HCT116 (cell line): ENCODE results near the gene TBL1X. TPM values are rescaled to one million over a fixed set of nuclear protein-coding genes. Genes with fewer than 3 reads are reported as not detected.

Experiments
- ATAC-seq: fragments of 200-7000 bp; cut with Tn5 transposase; 2 replicates; pipeline ENCODE4 v1.9.1; 2020; ENCODE audit warnings: mild to moderate bottlenecking, moderate library complexity
- BruUV-seq: library from RNA; stranded (reverse); fragments of 400-500 nt; replicated peaks from 2 replicates; lab custom pipeline; 2021; lab: Mats Ljungman, UMichigan
- CTCF ChIA-PET: fragments of 300-600 bp; sonication (Branson Sonifier 250); formaldehyde crosslinking; loops from one replicate; lab custom pipeline; 2021; ENCODE audit warnings: antibody characterized with exemption; lab: Charles Lee
- POLR2A ChIA-PET: fragments of 300-600, 350-600 bp; sonication (Branson Sonifier 250); formaldehyde crosslinking; loops from one replicate; lab custom pipeline; 2021; ENCODE audit warnings: antibody characterized with exemption; lab: Charles Lee
- RAD21 ChIA-PET, 2 experiments: fragments of 300-600 bp; sonication (Branson Sonifier 250); formaldehyde crosslinking; loops; one replicate each; lab custom pipeline; 2023; ENCODE audit warnings: low total read pairs in 2 of 2; ENCODE audit not compliant: uncharacterized antibody in 2 of 2, unreplicated experiment in 2 of 2, low non-redundant PET in 1 of 2; lab: Charles Lee
- DNase-seq: peaks from one replicate; pipeline ENCODE4 v3.0.0-alpha.2; 2010; ENCODE audit warnings: low read depth, low spot score
- H2AFZ ChIP-seq: fragments of 200-600 bp; shearing (Covaris generic), sonication (generic); 2 replicates; pipeline ENCODE4 v1.6.1; 2017; ENCODE audit warnings: low read depth, mixed run types, mixed read lengths, antibody characterized with exemption, low read length; ENCODE audit not compliant: poor library complexity, severe bottlenecking
- H3K27ac ChIP-seq: 2 replicates; pipeline ENCODE4 v1.5.1; 2012; ENCODE audit warnings: low read depth, low read length
- H3K27me3 ChIP-seq: fragments of 200-600 bp; sonication (generic); 2 replicates; pipeline ENCODE4 v1.6.1; 2016; ENCODE audit warnings: mixed run types, low read length, mixed read lengths; ENCODE audit not compliant: insufficient read depth
- H3K36me3 ChIP-seq, 2 experiments: fragments of 200-500 bp in 1 of 2; fragments of 200-600 bp in 1 of 2; sonication (Bioruptor generic) in 1 of 2; sonication (generic) in 1 of 2; 2 replicates each; pipeline versions ENCODE4 v1.5.1 to v1.6.1; 2014 to 2016; ENCODE audit warnings: low read length in 2 of 2, inconsistent platforms in 1 of 2, mixed read lengths in 1 of 2, mixed run types in 1 of 2; ENCODE audit not compliant: insufficient read depth in 2 of 2, control insufficient read depth in 1 of 2
- H3K4me1 ChIP-seq, 2 experiments: fragments of 200-600 bp in 1 of 2; sonication (generic) in 1 of 2; 2 replicates each; pipeline versions ENCODE4 v1.5.1 to v1.6.1; 2012 to 2017; ENCODE audit warnings: low read length in 2 of 2, inconsistent platforms in 1 of 2, mild to moderate bottlenecking in 1 of 2, mixed read lengths in 1 of 2, mixed run types in 1 of 2, moderate library complexity in 1 of 2; ENCODE audit not compliant: insufficient read depth in 2 of 2, control insufficient read depth in 1 of 2
- H3K4me2 ChIP-seq: fragments of 200-600 bp; sonication (generic); 2 replicates; pipeline ENCODE4 v1.6.1; 2017; ENCODE audit warnings: mixed run types, low read length, mixed read lengths
- H3K4me3 ChIP-seq, 2 experiments: fragments of 200-600 bp in 1 of 2; sonication (generic) in 1 of 2; replicated peaks in 1 of 2; 2 replicates each; pipeline ENCODE4 v1.5.1; 2011 to 2016; ENCODE audit warnings: low read length in 2 of 2, control low read depth in 1 of 2, low read depth in 1 of 2, mild to moderate bottlenecking in 1 of 2, mixed read lengths in 1 of 2, mixed run types in 1 of 2
- H3K79me2 ChIP-seq: fragments of 200-600 bp; sonication (generic); 2 replicates; pipeline ENCODE4 v1.6.1; 2017; ENCODE audit warnings: mild to moderate bottlenecking, mixed run types, low read length, moderate library complexity, mixed read lengths; ENCODE audit not compliant: insufficient read depth
- H3K9ac ChIP-seq: fragments of 200-600 bp; sonication (generic); 2 replicates; pipeline ENCODE4 v1.6.1; 2016; ENCODE audit warnings: low read length, mixed read lengths
- H3K9me2 ChIP-seq: fragments of 200-600 bp; sonication (generic), shearing (Covaris generic); 2 replicates; pipeline ENCODE4 v1.6.1; 2017; ENCODE audit warnings: mixed run types, mild to moderate bottlenecking, moderate library complexity; ENCODE audit not compliant: insufficient read depth
- H3K9me3 ChIP-seq, 2 experiments: fragments of 200-500 bp in 1 of 2; fragments of 200-600 bp in 1 of 2; sonication (Bioruptor generic) in 1 of 2; sonication (generic) in 1 of 2; 2 replicates each; pipeline ENCODE4 v1.6.1; 2014 to 2017; ENCODE audit warnings: low read length in 2 of 2, mixed read lengths in 2 of 2, inconsistent platforms in 1 of 2, low read depth in 1 of 2, mild to moderate bottlenecking in 1 of 2, mixed run types in 1 of 2, moderate library complexity in 1 of 2; ENCODE audit not compliant: control insufficient read depth in 1 of 2, insufficient read depth in 1 of 2
- H4K20me1 ChIP-seq: fragments of 200-600 bp; sonication (generic), shearing (Covaris generic); 2 replicates; pipeline ENCODE4 v1.6.1; 2017; ENCODE audit warnings: mixed run types, mild to moderate bottlenecking, moderate library complexity; ENCODE audit not compliant: insufficient read depth
- CBX3 ChIP-seq: IDR thresholded peaks from 2 replicates; pipeline ENCODE4 v1.6.1; 2012; ENCODE audit warnings: low read depth
- EGR1 ChIP-seq: IDR thresholded peaks from 2 replicates; pipeline ENCODE4 v1.6.1; 2012; ENCODE audit warnings: low read depth
- ELF1 ChIP-seq: IDR thresholded peaks from 2 replicates; pipeline ENCODE4 v1.6.1; 2012; ENCODE audit warnings: low read depth, borderline replicate concordance
- EZH2 ChIP-seq: fragments of 200-600 bp; sonication (generic); IDR thresholded peaks from 2 replicates; pipeline ENCODE4 v1.6.1; 2017; ENCODE audit warnings: antibody characterized with exemption, mixed run types
- EZH2phosphoT487 ChIP-seq: fragments of 200-600 bp; IDR thresholded peaks from 2 replicates; pipeline ENCODE4 v1.6.1; 2018; ENCODE audit warnings: antibody characterized with exemption, borderline replicate concordance
- FOSL1 ChIP-seq: IDR thresholded peaks from 2 replicates; pipeline ENCODE4 v1.6.1; 2012; ENCODE audit warnings: low read depth
- POLR2A ChIP-seq: IDR thresholded peaks from 2 replicates; pipeline ENCODE4 v1.7.0; 2011; ENCODE audit warnings: borderline replicate concordance; ENCODE audit not compliant: insufficient read depth, insufficient read length; ENCODE audit errors: extremely low read depth
- POLR2AphosphoS5 ChIP-seq: IDR thresholded peaks from 2 replicates; pipeline ENCODE4 v1.6.1; 2011; ENCODE audit warnings: mild to moderate bottlenecking, low read depth, low read length, moderate library complexity
- SIN3A ChIP-seq: IDR thresholded peaks from 2 replicates; pipeline ENCODE4 v1.6.1; 2012; ENCODE audit warnings: low read depth
- SP1 ChIP-seq: IDR thresholded peaks from 2 replicates; pipeline ENCODE4 v1.6.1; 2012; ENCODE audit warnings: low read depth
- SRF ChIP-seq: IDR thresholded peaks from 2 replicates; pipeline ENCODE4 v1.6.1; 2012; ENCODE audit warnings: low read depth
- TCF7L2 ChIP-seq: IDR thresholded peaks from 2 replicates; pipeline ENCODE4 v1.7.0; 2011; ENCODE audit warnings: borderline replicate concordance, inconsistent platforms; ENCODE audit not compliant: insufficient read depth, insufficient read length; ENCODE audit errors: extremely low read depth
- YY1 ChIP-seq: IDR thresholded peaks from 2 replicates; pipeline ENCODE4 v1.6.1; 2011; ENCODE audit warnings: low read length, low read depth, moderate library complexity, mild to moderate bottlenecking; ENCODE audit not compliant: insufficient replicate concordance; ENCODE audit errors: extremely low read depth
- ZNF274 ChIP-seq: fragments of 200-500 bp; sonication (Bioruptor generic); IDR thresholded peaks from 2 replicates; pipeline ENCODE4 v1.6.1; 2014; ENCODE audit warnings: mild to moderate bottlenecking, low read depth, low read length, inconsistent platforms
- intact Hi-C: fragments of 100-400 bp; cut with micrococcal nuclease; formaldehyde crosslinking; loops from 2 replicates; pipeline ENCODE4 v1.10.0; 2022
- total RNA-seq: library from RNA; stranded (reverse); gene quantifications from one replicate; pipeline ENCODE4 v1.2.1, GENCODE V29; 2021; ENCODE audit not compliant: unreplicated experiment
- TF ChIP-seq, protein P1 (sequence below), 3 experiments: fragments of 200-600 bp in 1 of 3; sonication (generic) in 1 of 3; IDR thresholded peaks in 2 of 3; conservative IDR thresholded peaks in 1 of 3; 2 replicates each; pipeline ENCODE4 v1.5.1; 2012 to 2017; ENCODE audit warnings: low read depth in 2 of 3, low read length in 2 of 3, antibody characterized with exemption in 1 of 3, borderline replicate concordance in 1 of 3, control low read depth in 1 of 3, mild to moderate bottlenecking in 1 of 3, mixed read lengths in 1 of 3, mixed run types in 1 of 3, moderate library complexity in 1 of 3; ENCODE audit not compliant: insufficient read depth in 1 of 3
- TF ChIP-seq, protein P2 (sequence below): IDR thresholded peaks from 2 replicates; pipeline ENCODE4 v1.6.1; 2011; ENCODE audit warnings: mild to moderate bottlenecking, low read length, moderate library complexity; ENCODE audit not compliant: insufficient replicate concordance; ENCODE audit errors: extremely low read depth
- TF ChIP-seq, protein P3 (sequence below): IDR thresholded peaks from 2 replicates; pipeline ENCODE4 v1.6.1; 2012; ENCODE audit warnings: low read depth
- TF ChIP-seq, protein P4 (sequence below): IDR thresholded peaks from 2 replicates; pipeline ENCODE4 v1.6.1; 2012

Gene TBL1X
- total RNA-seq, 1 experiment from 2014 or later, result 37.8 TPM

DNA sequence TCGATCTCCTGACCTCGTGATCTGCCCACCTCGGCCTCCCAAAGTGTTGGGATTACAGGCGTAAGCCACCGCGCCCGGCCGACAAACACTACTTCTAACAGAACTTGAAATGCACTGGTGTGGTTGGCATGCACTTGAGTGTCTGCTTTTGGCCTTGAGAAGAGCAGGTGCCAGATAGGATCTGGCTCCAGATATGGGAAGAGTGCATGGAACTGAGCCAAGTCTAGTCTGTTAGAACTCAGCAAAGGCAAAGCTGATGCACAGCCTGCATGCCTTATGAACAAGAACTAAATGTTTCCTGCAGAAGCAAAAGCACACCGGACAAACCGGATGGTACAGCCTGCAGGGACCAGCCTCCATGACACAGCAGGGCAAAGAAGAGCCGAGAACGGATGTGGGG lies 35.1 kb upstream of the TBL1X start:
- Histone ChIP-seq H4K20me1 (no peaks in the 10 kb centered on the region), H3K27me3 (no peaks in the 10 kb centered on the region), H3K9me3 (no peaks in the 10 kb centered on the region), H3K79me2 (no peaks in the 10 kb centered on the region), H3K4me3 (no peak overlapping the region), H3K9ac (no peak overlapping the region), H3K9me2 (no peaks in the 10 kb centered on the region), H3K4me2 (no peak overlapping the region), H3K36me3 (no peaks in the 10 kb centered on the region), H3K27ac (no peak overlapping the region), H3K4me1 (no peaks in the 10 kb centered on the region), H2AFZ (no peak overlapping the region)
- no peak for DNase-seq
- ChIA-PET RAD21 (no interaction called here), POLR2A (no interaction called here), CTCF (no interaction called here)
- intact Hi-C loops, result no loop called here
- ATAC-seq, result no peak
- TF ChIP-seq POLR2AphosphoS5 (no peak), EZH2 (no peak), EGR1 (no peak), FOSL1 (no peak), ZNF274 (no peak), EZH2phosphoT487 (no peak), POLR2A (no peak), SIN3A (no peak), SP1 (no peak), ELF1 (no peak), CBX3 (no peak), TCF7L2 (no peak), YY1 (no peak), SRF (no peak)
- TF ChIP-seq, protein P1, sequence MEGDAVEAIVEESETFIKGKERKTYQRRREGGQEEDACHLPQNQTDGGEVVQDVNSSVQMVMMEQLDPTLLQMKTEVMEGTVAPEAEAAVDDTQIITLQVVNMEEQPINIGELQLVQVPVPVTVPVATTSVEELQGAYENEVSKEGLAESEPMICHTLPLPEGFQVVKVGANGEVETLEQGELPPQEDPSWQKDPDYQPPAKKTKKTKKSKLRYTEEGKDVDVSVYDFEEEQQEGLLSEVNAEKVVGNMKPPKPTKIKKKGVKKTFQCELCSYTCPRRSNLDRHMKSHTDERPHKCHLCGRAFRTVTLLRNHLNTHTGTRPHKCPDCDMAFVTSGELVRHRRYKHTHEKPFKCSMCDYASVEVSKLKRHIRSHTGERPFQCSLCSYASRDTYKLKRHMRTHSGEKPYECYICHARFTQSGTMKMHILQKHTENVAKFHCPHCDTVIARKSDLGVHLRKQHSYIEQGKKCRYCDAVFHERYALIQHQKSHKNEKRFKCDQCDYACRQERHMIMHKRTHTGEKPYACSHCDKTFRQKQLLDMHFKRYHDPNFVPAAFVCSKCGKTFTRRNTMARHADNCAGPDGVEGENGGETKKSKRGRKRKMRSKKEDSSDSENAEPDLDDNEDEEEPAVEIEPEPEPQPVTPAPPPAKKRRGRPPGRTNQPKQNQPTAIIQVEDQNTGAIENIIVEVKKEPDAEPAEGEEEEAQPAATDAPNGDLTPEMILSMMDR (IDR thresholded peaks at IDR 0.05 in 2 of 3, conservative IDR thresholded peaks at IDR 0.05 in 1 of 3; ENCODE audit: borderline replicate concordance in 1 of 3, insufficient read depth in 1 of 3, low read depth in 2 of 3, low read length in 2 of 3), result no peak
- TF ChIP-seq, protein P2, sequence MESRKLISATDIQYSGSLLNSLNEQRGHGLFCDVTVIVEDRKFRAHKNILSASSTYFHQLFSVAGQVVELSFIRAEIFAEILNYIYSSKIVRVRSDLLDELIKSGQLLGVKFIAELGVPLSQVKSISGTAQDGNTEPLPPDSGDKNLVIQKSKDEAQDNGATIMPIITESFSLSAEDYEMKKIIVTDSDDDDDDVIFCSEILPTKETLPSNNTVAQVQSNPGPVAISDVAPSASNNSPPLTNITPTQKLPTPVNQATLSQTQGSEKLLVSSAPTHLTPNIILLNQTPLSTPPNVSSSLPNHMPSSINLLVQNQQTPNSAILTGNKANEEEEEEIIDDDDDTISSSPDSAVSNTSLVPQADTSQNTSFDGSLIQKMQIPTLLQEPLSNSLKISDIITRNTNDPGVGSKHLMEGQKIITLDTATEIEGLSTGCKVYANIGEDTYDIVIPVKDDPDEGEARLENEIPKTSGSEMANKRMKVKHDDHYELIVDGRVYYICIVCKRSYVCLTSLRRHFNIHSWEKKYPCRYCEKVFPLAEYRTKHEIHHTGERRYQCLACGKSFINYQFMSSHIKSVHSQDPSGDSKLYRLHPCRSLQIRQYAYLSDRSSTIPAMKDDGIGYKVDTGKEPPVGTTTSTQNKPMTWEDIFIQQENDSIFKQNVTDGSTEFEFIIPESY, result no peak
- TF ChIP-seq, protein P3, sequence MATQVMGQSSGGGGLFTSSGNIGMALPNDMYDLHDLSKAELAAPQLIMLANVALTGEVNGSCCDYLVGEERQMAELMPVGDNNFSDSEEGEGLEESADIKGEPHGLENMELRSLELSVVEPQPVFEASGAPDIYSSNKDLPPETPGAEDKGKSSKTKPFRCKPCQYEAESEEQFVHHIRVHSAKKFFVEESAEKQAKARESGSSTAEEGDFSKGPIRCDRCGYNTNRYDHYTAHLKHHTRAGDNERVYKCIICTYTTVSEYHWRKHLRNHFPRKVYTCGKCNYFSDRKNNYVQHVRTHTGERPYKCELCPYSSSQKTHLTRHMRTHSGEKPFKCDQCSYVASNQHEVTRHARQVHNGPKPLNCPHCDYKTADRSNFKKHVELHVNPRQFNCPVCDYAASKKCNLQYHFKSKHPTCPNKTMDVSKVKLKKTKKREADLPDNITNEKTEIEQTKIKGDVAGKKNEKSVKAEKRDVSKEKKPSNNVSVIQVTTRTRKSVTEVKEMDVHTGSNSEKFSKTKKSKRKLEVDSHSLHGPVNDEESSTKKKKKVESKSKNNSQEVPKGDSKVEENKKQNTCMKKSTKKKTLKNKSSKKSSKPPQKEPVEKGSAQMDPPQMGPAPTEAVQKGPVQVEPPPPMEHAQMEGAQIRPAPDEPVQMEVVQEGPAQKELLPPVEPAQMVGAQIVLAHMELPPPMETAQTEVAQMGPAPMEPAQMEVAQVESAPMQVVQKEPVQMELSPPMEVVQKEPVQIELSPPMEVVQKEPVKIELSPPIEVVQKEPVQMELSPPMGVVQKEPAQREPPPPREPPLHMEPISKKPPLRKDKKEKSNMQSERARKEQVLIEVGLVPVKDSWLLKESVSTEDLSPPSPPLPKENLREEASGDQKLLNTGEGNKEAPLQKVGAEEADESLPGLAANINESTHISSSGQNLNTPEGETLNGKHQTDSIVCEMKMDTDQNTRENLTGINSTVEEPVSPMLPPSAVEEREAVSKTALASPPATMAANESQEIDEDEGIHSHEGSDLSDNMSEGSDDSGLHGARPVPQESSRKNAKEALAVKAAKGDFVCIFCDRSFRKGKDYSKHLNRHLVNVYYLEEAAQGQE, result no peak
- TF ChIP-seq, protein P4, sequence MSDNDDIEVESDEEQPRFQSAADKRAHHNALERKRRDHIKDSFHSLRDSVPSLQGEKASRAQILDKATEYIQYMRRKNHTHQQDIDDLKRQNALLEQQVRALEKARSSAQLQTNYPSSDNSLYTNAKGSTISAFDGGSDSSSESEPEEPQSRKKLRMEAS, result no peak
- BruUV-seq, result no TSS peak
